ENCODE data around the gene PKN2.

The PKN2 gene

DNA sequence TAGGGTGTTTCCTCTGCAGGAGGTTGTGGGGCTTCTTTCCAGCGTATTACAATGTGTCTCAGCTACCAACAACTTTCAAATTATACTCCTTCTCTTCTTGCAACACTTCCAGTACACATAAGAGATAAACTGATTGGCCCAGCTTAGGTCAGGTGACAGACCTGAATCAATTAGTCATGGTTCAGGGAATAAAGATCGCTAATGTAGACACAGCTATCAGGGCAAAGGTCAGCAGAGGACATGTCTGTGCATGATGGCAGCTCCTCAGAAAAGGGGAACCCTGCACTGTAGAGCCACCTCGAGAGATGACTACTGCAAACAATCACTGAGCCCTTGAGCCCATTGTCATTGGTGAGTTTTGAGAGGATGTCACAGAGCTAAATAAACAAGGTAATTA lies 36.8 kb upstream of the PKN2 start:
- no peak for DNase-seq
- no peak overlapping the region for H3K4me3 ChIP-seq (ENCODE audit: low read depth, low read length)
- no peaks in the 10 kb centered on the region for H3K27me3 ChIP-seq (replicated peaks)
- in situ Hi-C loops (cut with HindIII; ENCODE audit: low pct_ligation_motif_present, low sequenced_read_pairs): no loop called here
- TF ChIP-seq, protein P1, sequence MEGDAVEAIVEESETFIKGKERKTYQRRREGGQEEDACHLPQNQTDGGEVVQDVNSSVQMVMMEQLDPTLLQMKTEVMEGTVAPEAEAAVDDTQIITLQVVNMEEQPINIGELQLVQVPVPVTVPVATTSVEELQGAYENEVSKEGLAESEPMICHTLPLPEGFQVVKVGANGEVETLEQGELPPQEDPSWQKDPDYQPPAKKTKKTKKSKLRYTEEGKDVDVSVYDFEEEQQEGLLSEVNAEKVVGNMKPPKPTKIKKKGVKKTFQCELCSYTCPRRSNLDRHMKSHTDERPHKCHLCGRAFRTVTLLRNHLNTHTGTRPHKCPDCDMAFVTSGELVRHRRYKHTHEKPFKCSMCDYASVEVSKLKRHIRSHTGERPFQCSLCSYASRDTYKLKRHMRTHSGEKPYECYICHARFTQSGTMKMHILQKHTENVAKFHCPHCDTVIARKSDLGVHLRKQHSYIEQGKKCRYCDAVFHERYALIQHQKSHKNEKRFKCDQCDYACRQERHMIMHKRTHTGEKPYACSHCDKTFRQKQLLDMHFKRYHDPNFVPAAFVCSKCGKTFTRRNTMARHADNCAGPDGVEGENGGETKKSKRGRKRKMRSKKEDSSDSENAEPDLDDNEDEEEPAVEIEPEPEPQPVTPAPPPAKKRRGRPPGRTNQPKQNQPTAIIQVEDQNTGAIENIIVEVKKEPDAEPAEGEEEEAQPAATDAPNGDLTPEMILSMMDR (IDR thresholded peaks at IDR 0.05; ENCODE audit: low read depth, low read length, missing control alignments): no peak
- no peaks in the 10 kb centered on the region for H3K36me3 ChIP-seq (replicated peaks)
- no peak overlapping the region for H3K27ac ChIP-seq

DNA sequence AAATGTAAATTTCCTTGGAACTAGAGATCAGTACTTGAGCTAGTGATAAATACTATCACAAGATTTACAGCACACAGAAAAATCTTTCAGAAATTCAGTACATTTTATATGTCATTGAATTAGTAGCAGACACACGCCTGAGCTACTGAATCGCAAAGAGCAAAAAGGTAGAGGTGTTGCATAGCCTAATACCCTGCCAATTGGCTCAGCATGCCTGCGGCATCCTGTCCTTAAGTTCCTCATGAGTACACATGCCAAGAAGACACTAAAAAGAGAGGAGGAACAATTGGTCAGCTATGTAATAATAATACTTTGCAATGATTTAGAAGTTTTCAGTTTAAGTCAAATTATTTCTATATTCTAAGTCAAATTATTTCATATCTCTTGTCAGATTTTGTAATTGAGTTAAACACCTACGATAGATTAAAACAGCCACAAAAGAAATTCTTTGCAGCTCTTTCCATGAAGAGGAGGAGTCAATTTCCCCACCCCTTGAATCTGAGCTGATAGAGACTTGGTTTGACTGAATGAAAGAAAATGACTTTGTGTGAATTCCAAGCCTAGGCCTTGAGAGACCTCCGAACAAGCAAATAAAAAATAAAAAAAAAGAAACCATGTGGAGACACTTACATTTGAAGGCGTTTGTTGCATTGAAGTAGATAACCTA lies 36.2 kb upstream of the PKN2 start:
- TF ChIP-seq, protein P1 (IDR thresholded peaks at IDR 0.05; ENCODE audit: low read depth, low read length, missing control alignments): no peak
- in situ Hi-C loops (cut with HindIII; ENCODE audit: low pct_ligation_motif_present, low sequenced_read_pairs): no loop called here

DNA sequence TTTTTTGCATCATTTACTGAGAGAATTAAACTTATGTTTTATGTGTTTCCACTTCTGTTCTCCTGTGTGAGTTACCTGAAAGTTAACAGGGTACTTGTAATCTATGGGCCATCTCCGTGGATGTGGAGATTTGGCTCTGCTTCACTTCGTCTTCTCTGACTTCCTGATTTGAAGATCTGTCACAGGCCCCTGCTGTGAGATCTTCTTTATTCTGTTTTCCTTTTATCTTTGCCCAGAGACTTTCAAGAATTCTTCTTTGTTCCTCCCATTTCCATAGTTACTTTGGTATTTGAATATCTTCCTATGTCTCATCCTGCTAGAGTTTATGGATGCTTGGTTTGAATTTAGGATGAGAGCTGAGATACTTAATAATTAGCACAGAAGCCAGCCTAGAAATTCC lies 35.4 kb upstream of the PKN2 start:
- no peaks in the 10 kb centered on the region for H3K36me3 ChIP-seq (replicated peaks)
- in situ Hi-C loops (cut with HindIII; ENCODE audit: low pct_ligation_motif_present, low sequenced_read_pairs): no loop called here
- no peak overlapping the region for H3K27ac ChIP-seq
- DNase-seq: no peak
- H3K4me3 ChIP-seq (ENCODE audit: low read depth, low read length): no peak overlapping the region
- TF ChIP-seq, protein P1 (IDR thresholded peaks at IDR 0.05; ENCODE audit: low read depth, low read length, missing control alignments): no peak
- no peaks in the 10 kb centered on the region for H3K27me3 ChIP-seq (replicated peaks)

More for the DNA sequence above, 36.2 kb upstream of the PKN2 start:
- H3K4me3 ChIP-seq (ENCODE audit: low read depth, low read length): no peak overlapping the region
- DNase-seq: no peak
- H3K27ac ChIP-seq: no peak overlapping the region
- no peaks in the 10 kb centered on the region for H3K27me3 ChIP-seq (replicated peaks)
- no peaks in the 10 kb centered on the region for H3K36me3 ChIP-seq (replicated peaks)

DNA sequence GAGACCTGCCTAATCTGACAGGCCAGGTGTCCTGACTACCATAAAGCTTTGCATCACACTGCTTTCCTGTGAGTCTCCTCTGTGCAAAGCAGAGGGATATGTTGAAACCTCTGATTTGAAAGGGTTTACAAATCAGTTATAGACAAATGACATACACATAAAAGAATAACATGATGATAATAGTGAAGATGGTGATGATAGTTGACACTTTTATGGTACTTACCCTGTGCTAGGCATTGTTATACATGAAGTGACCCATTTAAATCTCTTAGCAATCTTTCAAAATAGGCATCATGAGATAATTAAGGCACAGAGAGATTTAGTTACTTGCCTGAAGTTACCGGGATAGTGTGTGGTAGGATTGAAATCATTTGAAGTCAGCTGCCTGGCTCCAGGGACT lies 34.1 kb upstream of the PKN2 start:
- TF ChIP-seq, protein P1 (IDR thresholded peaks at IDR 0.05; ENCODE audit: low read depth, low read length, missing control alignments): no peak

DNA sequence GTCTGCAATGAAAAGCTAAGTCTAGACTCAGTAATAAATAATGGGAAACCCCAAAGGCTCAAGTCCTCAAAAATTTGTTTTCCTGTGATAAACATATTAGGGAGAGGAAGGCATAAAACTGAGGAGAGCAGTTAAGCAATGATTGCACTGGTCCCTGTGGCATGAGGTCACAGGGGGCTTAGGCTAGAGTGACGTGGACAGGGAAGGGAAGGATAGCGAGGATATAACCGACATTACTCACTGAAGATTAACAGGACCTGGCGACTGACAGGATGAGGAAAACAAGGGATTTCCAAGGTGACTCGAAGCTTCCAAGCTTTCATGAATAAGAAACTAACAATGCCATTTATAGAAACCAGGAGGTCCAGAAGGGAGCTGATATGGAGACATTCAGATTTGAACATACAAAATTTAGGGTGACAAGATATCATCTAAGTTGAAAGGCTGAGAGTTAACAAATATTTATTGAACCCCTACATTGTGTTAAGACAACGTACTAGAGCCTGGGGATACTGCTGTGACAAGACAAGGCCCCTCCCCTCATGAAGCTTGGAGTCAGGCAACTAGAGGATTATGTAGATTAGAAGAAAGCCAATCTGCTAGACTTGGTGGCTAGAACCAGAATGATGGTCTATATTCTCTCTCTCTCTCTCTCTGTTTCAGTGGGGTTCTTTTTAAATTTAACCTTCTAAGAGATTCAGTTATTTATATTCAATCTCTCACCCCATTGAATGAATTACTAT lies 33.2 kb upstream of the PKN2 start:
- TF ChIP-seq, protein P1 (IDR thresholded peaks at IDR 0.05; ENCODE audit: low read depth, low read length, missing control alignments): no peak
- no peak for DNase-seq

More for the DNA sequence above, 34.1 kb upstream of the PKN2 start:
- DNase-seq: no peak
- no peak overlapping the region for H3K4me3 ChIP-seq (ENCODE audit: low read depth, low read length)
- H3K27ac ChIP-seq: no peak overlapping the region
- H3K27me3 ChIP-seq (replicated peaks): no peaks in the 10 kb centered on the region
- H3K36me3 ChIP-seq (replicated peaks): no peaks in the 10 kb centered on the region
- in situ Hi-C loops (cut with HindIII; ENCODE audit: low pct_ligation_motif_present, low sequenced_read_pairs): no loop called here

More for the DNA sequence above, 33.2 kb upstream of the PKN2 start:
- in situ Hi-C loops (cut with HindIII; ENCODE audit: low pct_ligation_motif_present, low sequenced_read_pairs): no loop called here
- no peak overlapping the region for H3K4me3 ChIP-seq (ENCODE audit: low read depth, low read length)
- H3K36me3 ChIP-seq (replicated peaks): no peaks in the 10 kb centered on the region
- no peaks in the 10 kb centered on the region for H3K27me3 ChIP-seq (replicated peaks)
- H3K27ac ChIP-seq: no peak overlapping the region

Data from brain microvascular endothelial cell (primary cell).